NOMO-1 treated with dmso at 0.1 percent for 144 hours (cell line): ENCODE data around the gene SLIT3.

Source experiments
- DNase-seq: peaks from one replicate; lab custom pipeline; 2025; ENCODE audit not compliant: unreplicated experiment; lab: John Stamatoyannopoulos, UW

The SLIT3 gene

DNA sequence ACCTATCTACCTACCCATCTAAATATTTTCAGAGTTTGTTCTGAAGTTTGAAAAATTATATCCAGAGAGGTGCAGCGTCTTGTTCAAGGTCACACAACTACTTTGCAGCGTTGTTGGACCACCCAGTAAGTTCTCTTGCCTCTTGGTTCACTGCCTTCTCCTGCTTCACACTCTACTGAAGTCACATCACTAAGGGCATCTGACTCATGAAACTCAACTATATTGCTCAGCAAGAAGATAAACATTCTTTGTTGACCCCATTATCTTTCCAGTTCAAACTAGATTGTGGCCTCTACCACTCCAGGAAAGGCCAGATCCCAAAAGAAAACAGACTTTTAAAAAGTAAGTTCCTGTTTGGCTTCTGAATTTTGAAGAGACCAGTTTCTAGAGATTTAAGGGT is 326.9 kb downstream of the SLIT3 start:
- DNase-seq: no peak

DNA sequence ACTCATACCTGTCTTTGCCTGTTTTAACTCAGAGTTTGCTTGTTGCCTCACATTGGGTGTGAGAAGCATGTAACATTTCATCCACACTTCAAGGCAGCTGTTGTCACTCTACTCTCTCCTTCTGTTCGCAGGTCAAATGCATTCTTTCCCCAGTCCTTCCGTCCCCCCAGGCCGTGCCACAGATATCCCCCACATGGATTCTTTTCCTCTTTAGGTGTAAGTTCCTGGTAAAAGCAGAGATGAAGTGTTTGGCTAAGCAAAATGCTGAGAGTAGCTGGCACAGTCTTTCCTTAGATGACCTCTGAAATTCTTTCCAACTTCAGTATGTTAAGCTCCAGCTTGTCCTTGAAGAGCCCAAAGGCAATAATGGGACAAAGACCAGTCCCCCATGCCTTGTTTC is 328.2 kb downstream of the SLIT3 start:
- no peak for DNase-seq

DNA sequence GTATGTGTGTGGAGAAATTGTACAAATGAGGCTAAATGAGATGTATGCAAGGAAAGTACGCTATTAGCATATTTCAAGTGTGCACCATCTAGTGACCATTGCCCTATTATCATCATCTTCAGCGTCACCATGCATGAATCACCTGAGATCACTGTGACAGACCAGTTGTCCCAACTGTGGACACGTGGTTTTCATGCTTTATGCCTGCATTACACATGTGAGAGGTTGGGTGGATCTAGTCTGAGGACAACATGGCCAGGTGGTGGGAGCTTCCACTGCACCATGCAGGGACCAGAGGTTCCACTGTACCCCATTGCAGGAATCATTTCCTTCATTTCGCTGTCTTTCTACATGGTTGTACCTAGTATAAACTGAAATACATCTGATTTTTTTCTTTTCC is 329.8 kb downstream of the SLIT3 start:
- DNase-seq: no peak

DNA sequence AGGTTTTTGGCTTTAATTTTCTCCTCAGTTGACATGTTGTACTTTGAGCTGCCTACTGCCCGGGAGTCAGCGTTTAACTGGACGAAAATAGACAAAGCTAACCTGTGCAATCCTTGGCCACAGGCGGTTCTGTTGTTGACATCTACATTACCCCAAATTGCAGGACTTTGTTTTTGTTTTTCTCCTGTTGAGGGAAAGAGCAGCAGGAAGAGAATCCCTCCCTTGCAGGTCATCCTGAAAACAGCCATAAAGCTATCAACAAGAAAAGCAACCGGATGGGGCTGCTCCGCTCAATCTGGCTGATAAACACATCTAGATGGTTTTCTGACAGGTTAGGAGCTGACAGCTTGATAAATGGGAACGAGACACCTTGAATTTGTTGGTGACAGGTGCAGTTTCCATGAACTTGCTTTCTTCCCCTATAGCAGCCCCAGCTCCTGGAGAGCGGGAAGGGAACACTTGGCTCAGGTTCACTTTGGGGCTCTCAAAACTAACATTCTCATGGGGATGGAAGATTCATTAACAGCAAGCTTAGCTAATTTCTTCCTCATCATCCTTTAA is 331.5 kb downstream of the SLIT3 start:
- DNase-seq: no peak

DNA sequence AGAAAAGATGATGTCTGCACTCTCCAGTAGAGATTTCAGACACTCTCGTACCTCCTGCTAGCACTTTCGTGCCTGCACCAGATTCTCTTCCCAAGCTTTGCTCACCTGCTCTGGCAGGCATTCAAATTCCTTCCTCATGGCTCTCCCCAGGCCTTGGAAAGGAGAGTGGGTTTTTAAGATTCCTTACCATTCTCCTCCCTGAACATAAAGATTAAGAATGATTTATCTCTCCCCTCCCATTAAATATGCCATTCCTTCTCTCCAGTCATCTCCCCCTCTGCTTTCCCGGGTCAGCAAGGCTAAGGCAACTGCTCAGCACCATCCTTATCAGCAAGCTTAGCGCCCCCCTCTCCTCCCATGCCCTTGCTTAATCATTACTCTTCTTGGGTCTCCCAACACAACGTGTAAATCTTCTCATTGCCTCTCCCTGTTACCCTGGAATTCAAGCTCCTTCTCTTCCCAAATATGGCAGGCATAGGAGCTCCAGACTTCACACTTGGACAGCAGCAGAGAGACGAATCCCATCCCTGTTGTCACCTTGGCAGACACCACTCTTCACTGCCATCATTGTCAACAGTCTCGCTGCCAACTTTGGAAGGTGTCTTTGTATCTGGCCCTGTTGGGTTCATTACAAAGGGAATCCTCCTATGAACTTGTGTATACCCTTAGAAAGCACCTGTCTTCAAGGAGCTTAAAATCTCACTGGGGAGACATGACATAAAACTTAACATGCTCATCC is 332.9 kb downstream of the SLIT3 start:
- no peak for DNase-seq

DNA sequence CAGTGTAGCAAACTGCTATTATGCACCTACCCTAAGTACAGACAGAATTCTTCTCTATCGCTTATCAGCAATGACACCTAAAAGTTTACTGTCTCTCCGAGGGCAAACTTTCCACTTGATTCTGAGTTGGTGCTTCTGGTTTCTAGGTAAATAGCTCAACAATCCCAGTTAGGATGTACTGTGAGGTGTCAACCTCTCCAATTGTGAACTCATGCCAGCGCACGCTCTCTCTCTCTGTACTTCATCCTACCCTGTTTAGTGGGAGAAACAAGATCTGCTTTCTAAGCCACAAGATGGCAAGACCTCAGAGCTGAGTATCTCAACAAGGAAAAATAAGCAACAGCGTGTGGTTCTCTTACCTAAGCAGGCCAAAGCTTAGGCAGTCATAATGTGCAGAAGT is 335.3 kb downstream of the SLIT3 start:
- no peak for DNase-seq

DNA sequence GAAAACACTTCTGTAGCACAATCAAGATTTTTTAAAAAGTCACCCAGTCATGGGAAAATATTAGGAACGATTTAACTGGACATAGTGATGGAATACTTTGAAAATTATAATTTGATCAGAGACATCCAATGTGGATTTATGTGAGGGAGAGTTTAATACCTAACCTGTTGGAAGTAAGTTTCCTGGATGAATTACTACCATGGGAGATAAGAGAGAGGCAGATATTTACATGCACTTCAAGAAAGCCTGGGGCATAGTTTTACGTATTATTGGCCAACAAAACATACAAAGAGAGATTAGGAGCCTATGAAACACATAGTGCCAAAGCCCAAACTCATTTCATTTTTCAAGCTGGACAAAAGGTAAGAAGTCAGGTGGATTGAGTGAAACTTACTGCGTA is 336.8 kb downstream of the SLIT3 start:
- DNase-seq: no peak

DNA sequence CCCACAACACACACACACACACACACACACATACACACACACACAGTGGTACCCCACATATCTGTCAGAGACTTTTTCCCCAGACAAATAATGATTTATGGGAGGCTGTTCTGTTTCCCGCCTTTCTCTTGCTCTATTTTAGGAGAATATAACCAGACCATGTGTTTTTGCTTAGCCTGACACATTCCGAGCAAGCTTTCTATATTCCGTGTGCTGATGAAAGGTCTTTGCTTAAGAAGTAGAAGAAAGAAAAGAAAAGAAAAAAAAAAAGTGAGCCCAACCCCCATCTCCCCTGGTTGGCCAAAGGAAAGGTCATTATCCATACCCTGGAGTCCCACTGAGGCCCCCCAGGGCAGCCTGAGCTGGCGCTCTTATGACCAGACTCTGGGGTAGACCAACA is 338.6 kb downstream of the SLIT3 start:
- no peak for DNase-seq

DNA sequence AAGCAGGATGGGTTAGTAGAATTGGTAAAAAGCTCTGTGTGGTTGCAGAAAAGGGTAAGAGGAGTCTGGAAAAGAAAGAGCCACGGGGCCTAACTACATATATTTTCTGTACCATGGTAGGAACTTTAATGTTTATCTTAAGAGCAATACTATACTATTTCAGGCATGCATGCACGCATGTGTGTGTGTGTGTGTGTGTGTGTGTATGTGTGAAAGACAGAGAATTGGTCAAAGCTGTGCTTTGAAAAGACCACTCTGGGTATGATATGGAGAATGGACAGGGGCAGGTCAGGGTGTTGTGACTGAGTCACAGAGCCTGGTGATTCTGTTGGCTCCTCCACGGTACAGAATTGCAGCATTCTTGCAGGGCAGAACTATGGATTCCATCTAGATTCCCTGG is 339.3 kb downstream of the SLIT3 start:
- no peak for DNase-seq

DNA sequence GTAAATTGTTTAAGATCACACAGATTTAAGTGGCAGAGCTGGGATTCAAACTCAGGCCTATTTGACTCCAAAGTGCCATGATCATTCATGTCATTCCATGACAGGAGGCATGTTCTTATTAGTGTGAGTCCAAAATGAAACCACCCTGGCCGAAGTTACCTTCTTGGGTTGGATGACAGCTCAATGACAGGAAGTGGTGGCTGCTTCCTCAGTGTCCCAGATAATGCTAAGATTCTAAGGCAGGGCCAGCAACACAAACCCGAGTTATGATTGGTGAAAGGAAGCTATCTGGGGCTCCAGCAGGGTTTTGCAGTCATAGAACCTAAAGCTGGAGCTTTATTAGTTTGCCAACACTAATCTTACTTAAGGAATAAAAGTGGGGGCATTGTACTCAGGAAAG is 340.4 kb downstream of the SLIT3 start:
- no peak for DNase-seq

DNA sequence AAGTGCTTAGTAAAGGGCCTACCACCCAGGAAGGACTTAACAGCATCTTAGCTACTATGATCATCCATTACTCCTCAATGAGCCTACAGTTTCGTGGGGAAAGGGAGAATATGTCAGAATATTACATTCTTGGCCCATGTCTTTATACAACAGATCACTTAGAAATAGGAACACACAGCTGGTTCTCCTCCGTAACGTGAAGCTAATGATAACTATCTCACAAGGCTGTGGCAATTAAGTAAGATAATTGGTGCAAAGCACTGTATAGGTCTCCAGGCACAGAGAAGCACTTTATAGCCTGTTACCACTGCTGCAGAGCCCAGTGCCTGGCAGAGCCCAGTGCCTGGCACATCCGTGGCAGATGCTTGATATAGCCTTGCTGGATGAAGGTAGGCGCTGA is 347.6 kb downstream of the SLIT3 start:
- no peak for DNase-seq

DNA sequence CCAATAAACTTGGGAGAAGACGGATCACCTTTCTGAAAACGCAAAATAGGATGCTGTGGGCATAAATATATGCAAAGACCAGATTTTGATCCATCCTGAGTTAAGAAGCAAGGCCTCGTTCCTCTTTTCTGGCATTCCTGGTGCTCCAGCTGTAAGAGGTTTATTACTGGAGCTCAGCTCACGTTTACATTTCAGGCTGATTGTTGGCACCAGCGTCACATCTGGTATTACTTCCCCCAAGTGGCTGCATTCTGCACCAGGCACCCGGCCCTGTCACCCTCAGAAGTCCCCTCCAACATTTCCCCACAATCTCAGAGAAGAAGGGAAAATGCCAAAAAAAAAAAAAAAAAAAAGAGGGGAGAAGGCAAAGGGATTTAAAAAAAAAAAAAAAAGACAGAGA is 348.7 kb downstream of the SLIT3 start:
- no peak for DNase-seq

DNA sequence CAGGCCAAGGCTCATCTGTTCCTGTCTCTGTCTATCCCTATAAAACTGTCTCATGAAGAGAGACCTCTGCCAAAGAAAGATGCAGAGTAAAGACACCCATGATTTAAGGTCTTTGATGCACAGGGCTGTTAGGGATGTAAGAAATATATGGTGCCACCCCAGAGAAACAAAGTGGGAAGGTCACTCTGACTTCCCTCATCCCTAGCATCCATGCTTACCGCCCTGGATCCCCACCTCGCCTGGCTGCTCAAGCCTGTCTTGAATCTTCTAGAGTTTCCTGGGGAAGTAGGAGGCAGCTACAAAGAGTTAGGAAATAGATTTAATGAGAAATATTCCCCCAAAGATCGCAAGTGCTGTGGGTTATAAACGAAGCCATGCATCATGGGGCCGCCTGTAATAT is 349.2 kb downstream of the SLIT3 start:
- no peak for DNase-seq

DNA sequence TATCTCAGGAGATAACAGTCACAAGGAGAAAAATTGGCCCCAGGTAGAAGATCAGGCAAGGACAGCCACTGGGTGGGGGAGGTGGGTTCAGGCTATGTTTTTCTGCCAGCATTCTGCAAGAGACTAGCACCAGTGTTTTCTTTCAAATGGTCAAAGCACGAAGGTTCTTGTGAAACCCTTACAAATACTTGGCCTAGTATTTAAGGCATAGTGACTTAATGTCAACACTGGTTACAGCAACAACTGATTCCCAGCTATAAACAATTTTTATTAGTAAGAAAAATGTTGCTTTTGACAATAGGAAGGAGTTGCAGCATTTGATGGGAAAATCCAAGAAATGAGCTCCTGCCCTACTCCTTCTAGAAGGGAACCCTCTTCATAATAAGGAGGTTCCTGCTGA is 349.6 kb downstream of the SLIT3 start:
- DNase-seq: no peak

DNA sequence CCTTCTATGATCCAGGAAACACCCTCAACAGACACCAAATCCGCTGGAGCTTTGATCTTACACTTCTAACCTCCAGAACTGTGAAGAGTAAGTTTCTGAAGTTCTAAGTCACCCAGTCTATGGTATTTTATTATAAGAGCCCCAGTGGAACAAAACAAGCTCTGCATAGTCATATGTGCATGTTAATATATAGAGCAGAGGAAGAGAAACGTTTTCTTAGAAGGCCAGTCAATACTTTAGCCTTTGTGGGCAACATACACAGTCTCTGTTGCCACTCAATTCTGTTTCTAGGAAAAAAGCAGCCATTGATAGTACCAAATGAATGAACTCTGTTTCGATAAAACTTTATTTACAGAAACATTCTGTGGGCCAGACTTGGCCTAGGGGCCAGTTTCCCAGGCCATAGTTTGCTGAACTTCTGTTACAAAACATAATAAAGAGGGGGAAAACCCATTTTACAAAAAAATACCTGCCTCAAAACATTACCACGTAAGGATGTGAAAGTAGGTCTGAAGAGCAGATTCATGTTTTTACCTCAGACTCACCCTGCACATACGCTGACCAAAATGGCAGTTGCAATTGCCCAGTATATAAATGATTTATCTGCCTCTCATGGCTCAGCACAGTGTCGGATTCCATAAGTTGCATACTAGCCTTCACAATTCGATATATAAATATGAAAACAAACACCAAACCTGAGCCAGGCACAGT is 350.5 kb downstream of the SLIT3 start:
- DNase-seq: no peak

DNA sequence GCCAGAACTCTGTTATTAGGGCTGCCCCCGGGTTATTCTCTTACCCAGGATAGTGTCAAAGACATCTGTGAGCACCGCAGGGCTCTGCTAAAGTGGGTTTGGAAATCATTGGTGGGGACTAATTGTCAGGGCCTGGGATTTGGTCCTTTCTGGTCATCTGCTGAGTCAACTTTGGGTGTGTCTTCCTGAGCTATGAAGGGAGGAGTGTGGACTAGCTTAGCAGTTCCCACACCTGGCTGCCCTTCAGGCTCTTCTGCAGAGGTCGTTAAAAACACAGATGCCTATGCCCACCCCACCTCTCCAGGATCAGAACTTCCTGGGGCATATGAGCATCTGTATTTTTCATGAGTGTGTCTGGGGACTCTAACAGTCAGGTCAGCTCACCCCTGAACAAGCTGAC is 352.2 kb downstream of the SLIT3 start:
- DNase-seq: no peak

DNA sequence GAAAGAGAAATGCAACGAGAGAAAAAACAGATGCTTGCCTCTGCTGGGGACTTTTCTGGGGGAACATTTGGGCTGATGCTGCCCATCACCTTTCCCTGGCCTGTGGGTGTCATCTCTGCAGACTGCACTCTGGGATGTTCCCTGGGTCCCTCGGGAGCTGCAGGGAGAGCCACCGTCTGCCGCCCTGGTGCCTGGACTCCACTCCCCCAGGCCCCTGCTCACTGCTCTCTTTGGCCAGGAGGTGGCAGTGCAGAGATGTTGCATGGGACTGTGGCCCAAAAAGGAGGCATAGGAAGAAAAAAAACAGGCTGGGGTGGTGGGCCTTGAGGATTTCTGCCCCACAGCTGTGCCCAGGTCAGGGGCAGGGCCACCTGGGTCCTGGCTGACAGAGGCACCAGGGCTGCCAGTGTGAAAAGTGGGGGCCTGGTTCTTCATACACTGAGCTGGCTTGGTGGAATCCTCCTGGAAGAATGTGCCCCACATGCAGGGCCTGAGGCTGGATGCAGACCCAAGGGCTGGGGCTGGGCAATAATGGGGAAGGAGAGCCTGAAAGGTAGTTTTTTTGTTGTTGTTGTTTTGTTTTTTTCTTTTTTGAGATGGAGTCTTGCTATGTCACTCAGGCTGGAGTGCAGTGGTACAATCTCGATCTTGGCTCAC is 353.6 kb downstream of the SLIT3 start:
- no peak for DNase-seq

DNA sequence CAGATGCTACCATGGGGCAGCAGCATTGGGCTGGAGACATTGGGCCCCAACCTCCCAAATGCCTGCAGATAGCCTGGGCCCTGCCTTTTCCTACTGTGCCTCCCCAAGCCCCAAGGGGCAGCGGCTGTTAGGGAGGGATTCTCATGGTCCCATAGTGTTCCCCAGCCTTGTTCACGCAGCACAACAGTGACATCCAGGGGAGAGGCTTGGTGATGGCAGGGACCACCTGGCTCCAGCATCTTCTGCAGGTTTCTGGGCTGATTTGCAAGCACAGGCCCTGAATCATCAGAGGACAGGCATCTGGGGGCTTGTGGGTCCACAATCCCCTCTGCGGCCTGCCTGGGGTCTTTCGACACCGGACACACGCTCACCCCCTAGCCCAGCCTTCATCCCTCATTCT is 354.6 kb downstream of the SLIT3 start:
- DNase-seq: no peak

DNA sequence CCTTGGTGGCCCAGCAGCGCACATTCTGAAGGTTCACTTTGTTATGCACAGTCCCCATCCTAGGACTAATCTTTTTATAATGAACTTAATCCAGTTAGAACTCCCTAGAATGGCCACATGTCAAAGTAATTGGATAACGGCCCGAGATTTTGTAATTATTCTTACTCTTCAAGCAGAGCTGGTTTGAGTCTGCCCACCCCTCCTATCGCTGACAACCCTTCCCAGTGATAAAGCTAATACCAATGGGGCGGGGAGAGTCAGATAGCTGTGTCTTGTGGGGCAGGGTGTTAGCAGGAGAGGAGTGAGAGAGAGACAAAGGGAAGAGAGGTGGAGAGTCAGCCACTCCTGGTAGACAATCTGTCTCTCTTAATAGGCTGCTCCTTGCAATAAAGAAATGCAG is 356.9 kb downstream of the SLIT3 start:
- DNase-seq: no peak

DNA sequence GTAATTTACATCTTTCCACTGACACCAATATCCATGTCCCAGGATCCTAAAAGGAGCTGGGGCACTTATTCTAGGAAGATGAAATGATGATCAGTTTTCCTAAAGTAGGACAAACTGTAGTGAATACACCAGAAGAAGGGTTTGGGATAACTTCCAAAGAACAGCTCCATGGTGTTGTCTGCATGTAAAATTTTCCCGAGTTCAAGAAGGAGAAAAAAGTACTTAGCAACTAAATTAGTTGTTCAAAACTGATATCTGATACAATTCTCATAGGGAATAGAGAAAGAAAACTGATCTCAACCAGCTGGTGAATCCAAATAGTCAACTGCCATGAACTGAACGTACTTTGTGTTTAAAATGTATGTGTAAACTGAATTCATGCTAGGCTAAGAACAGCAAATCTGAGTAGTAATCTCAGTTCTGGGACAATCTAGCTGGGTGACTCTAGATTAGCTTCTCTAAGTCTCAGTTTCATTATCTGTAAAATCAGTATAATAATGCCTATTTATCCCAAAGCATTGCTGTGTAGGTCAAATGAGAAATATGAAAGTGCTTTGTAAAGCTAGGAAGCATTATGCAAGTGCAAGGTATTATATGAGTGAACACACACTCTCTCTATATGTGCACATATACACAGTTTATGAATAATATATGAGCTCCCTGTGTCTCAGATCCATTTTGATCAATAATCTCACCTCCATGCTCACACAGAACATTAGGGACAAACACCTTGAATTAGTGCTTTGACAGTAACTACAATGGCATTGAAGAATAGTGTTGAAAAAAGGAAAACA is 357.7 kb downstream of the SLIT3 start:
- DNase-seq: no peak

DNA sequence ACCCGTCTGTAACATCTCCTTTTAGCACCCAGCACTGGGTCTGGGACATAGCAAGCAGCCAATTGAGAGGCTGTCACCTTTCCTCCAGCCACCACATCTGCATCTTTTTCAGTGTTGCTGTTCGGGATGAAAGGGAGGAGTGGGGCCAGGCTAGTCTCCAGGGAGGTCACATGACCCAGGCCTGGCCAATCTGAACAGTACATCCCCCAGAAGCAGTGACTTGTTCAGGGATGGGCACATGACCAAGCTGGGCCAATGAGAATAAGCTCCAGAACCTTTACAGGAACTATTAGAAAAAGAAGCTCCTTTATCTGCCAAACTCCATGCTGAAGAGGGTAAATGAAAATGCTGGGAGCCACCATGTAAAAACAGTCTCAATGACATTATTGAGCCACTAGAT is 359.0 kb downstream of the SLIT3 start:
- no peak for DNase-seq
